ENCODE results near the gene PTTG1IP. TPM values are rescaled to one million over a fixed set of nuclear protein-coding genes. Genes with fewer than 3 reads are reported as not detected.

Gene PTTG1IP
- total RNA-seq, 2 experiments from 2014 or later = 34.8 to 44.3 TPM

GRCh38 chr21:44828362-44829056 is 45.0 kb downstream of the PTTG1IP start:
- peak overlapping the region; percentile 61 for H3K27ac Mint-ChIP-seq
- H3K27me3 Mint-ChIP-seq = no peaks in the 10 kb centered on the region
- ChIA-PET POLR2A (no interaction called here), CTCF (interaction anchor here (0.6 to 1.4 kb wide), 4 partner anchors 9 to 51 kb away, joined by 3 read pairs; no protein-coding TSS in a partner anchor)
- intact Hi-C loops (cut with DNase I, micrococcal nuclease) = loop anchor here in 1 of 2 experiments (1.0 kb wide), 1 partner anchor 10 kb away; the partner anchor contains the start of gene SUMO3
- peaks cover 19% of the 10 kb centered on the region for H3K9me3 Mint-ChIP-seq (ENCODE audit: low read depth)
- ATAC-seq = no peak
- H3K4me3 Mint-ChIP-seq = no peak overlapping the region
- H3K36me3 Mint-ChIP-seq (ENCODE audit: low read depth) = peaks cover 7% of the 10 kb centered on the region
- DNase-seq = no peak
- H3K4me1 Mint-ChIP-seq = peaks cover 27% of the 10 kb centered on the region

- CTCF ChIA-PET = interaction anchor here (0.6 to 0.9 kb wide), 2 partner anchors 51 to 520 kb away, joined by 3 read pairs; no protein-coding TSS in a partner anchor
- no peaks in the 10 kb centered on the region for H3K27me3 Mint-ChIP-seq
- DNase-seq (no peak), ATAC-seq (no peak)
- peaks cover 25% of the 10 kb centered on the region for H3K9me3 Mint-ChIP-seq (ENCODE audit: low read depth)
- intact Hi-C loops (cut with DNase I, micrococcal nuclease) = no loop called here
- H3K4me3 Mint-ChIP-seq = no peak overlapping the region
- H3K36me3 Mint-ChIP-seq (ENCODE audit: low read depth) = peaks cover 5% of the 10 kb centered on the region
- H3K27ac Mint-ChIP-seq = no peak overlapping the region
- POLR2A ChIA-PET = interaction anchor here (0.7 kb wide), 1 partner anchor 29 kb away, joined by 3 read pairs; no protein-coding TSS in a partner anchor
- peaks cover 3% of the 10 kb centered on the region for H3K4me1 Mint-ChIP-seq
These were observed 50.3 kb downstream of the PTTG1IP start for GRCh38 chr21:44823179-44823660.

GRCh38 chr21:44822484-44823178 is 50.9 kb downstream of the PTTG1IP start:
- H3K4me3 Mint-ChIP-seq = no peak overlapping the region
- no peak overlapping the region for H3K27ac Mint-ChIP-seq
- ChIA-PET CTCF (interaction anchor here (0.9 kb wide), 1 partner anchor 52 kb away, joined by 3 read pairs; no protein-coding TSS in a partner anchor), POLR2A (interaction anchor here (0.7 kb wide), 1 partner anchor 28 kb away, joined by 3 read pairs; no protein-coding TSS in a partner anchor)
- peaks cover 22% of the 10 kb centered on the region for H3K9me3 Mint-ChIP-seq (ENCODE audit: low read depth)
- ATAC-seq = no peak
- H3K27me3 Mint-ChIP-seq = no peaks in the 10 kb centered on the region
- intact Hi-C loops (cut with DNase I, micrococcal nuclease) = no loop called here
- H3K36me3 Mint-ChIP-seq (ENCODE audit: low read depth) = peaks cover 2% of the 10 kb centered on the region
- DNase-seq = no peak
- peaks cover 2% of the 10 kb centered on the region for H3K4me1 Mint-ChIP-seq

GRCh38 chr21:44820851-44821250 is 52.6 kb downstream of the PTTG1IP start:
- Mint-ChIP-seq H3K36me3 (ENCODE audit: low read depth) (no peaks in the 10 kb centered on the region), H3K9me3 (ENCODE audit: low read depth) (peaks cover 17% of the 10 kb centered on the region), H3K4me1 (peaks cover 13% of the 10 kb centered on the region), H3K4me3 (no peak overlapping the region), H3K27ac (no peak overlapping the region), H3K27me3 (no peaks in the 10 kb centered on the region)
- ATAC-seq (no peak), DNase-seq (no peak)
- ChIA-PET CTCF (interaction anchor here (0.7 to 1.4 kb wide), 2 partner anchors 28 to 309 kb away, joined by 3 to 4 read pairs; no protein-coding TSS in a partner anchor), POLR2A (interaction anchor here (0.7 kb wide), 1 partner anchor 40 kb away, joined by 4 read pairs; no protein-coding TSS in a partner anchor)
- intact Hi-C loops (cut with DNase I, micrococcal nuclease) = no loop called here

- intact Hi-C loops (cut with DNase I, micrococcal nuclease) = loop anchor here in 1 of 2 experiments (5.0 to 10.0 kb wide), 3 partner anchors 53 to 1845 kb away; partner anchors contain the start of genes PKNOX1 and PTTG1IP
- no peaks in the 10 kb centered on the region for H3K27me3 Mint-ChIP-seq
- CTCF ChIA-PET = interaction anchor here (0.6 to 0.9 kb wide), 3 partner anchors 8 to 116 kb away, joined by 3 to 4 read pairs (median 3); no protein-coding TSS in a partner anchor
- peaks cover 2% of the 10 kb centered on the region for H3K36me3 Mint-ChIP-seq (ENCODE audit: low read depth)
- POLR2A ChIA-PET = no interaction called here
- H3K9me3 Mint-ChIP-seq (ENCODE audit: low read depth) = peaks cover 17% of the 10 kb centered on the region
- H3K4me1 Mint-ChIP-seq = peaks cover 15% of the 10 kb centered on the region
- H3K4me3 Mint-ChIP-seq = peak overlapping the region; percentile 49
- peak overlapping the region; percentile 67 for H3K27ac Mint-ChIP-seq
- DNase-seq = no peak
- ATAC-seq = no peak
These were observed 53.9 kb downstream of the PTTG1IP start for GRCh38 chr21:44819283-44820243.

- ATAC-seq (no peak), DNase-seq (no peak)
- H3K27me3 Mint-ChIP-seq = no peaks in the 10 kb centered on the region
- POLR2A ChIA-PET = no interaction called here
- CTCF ChIA-PET = no interaction called here
- peak overlapping the region; percentile 67 for H3K27ac Mint-ChIP-seq
- intact Hi-C loops (cut with DNase I, micrococcal nuclease) = loop anchor here (1.0 to 10.0 kb wide), 7 partner anchors 11 to 1844 kb away; partner anchors contain the start of genes PTTG1IP (in 2 of the 2) and PKNOX1 (in 1 of the 2)
- peak overlapping the region; percentile 69 for H3K4me3 Mint-ChIP-seq
- peaks cover 15% of the 10 kb centered on the region for H3K4me1 Mint-ChIP-seq
- H3K36me3 Mint-ChIP-seq (ENCODE audit: low read depth) = peaks cover 2% of the 10 kb centered on the region
- H3K9me3 Mint-ChIP-seq (ENCODE audit: low read depth) = peaks cover 15% of the 10 kb centered on the region
These were observed 54.9 kb downstream of the PTTG1IP start for GRCh38 chr21:44818640-44819011.

- Mint-ChIP-seq H3K4me3 (peak within 1 kb of the TSS; percentile 69), H3K4me1 (peaks cover 13% of the 10 kb centered on the region), H3K27ac (peak within 1 kb of the TSS; percentile 67), H3K36me3 (ENCODE audit: low read depth) (peaks cover 5% of the 10 kb centered on the region), H3K27me3 (no peaks in the 10 kb centered on the region), H3K9me3 (ENCODE audit: low read depth) (peaks cover 11% of the 10 kb centered on the region)
- DNase-seq (peak; percentile 90), ATAC-seq (peak; percentile 69)
- POLR2A ChIA-PET = interaction anchor here (0.6 to 1.0 kb wide), 3 partner anchors 56 to 99 kb away, joined by 3 to 10 read pairs (median 5); partner anchors contain the start of gene PTTG1IP
- intact Hi-C loops (cut with DNase I, micrococcal nuclease) = loop anchor here (1.0 to 10.0 kb wide), 14 partner anchors 11 to 1843 kb away; partner anchors contain the start of genes PTTG1IP (in 2 of the 2), CFAP410 (in 1 of the 2), LRRC3 (in 1 of the 2) and PCBP3 (in 1 of the 2)
- CTCF ChIA-PET = no interaction called here
These were observed 55.4 kb downstream of the PTTG1IP start, which contains the start of gene SUMO3 for GRCh38 chr21:44817914-44818639. Gene SUMO3 (minus strand): TSS chr21:44818062. CDS start chr21:44817968, 94 bp downstream.

GRCh38 chr21:44817506-44817880 is 56.0 kb downstream of the PTTG1IP start:
- Mint-ChIP-seq H3K4me1 (peaks cover 13% of the 10 kb centered on the region), H3K27ac (no peak overlapping the region), H3K36me3 (ENCODE audit: low read depth) (peaks cover 7% of the 10 kb centered on the region), H3K4me3 (peak overlapping the region; percentile 69), H3K9me3 (ENCODE audit: low read depth) (peaks cover 8% of the 10 kb centered on the region), H3K27me3 (no peaks in the 10 kb centered on the region)
- peak; percentile 92 for ATAC-seq
- POLR2A ChIA-PET = interaction anchor here (0.6 to 1.0 kb wide), 3 partner anchors 56 to 99 kb away, joined by 3 to 10 read pairs (median 5); partner anchors contain the start of gene PTTG1IP
- CTCF ChIA-PET = no interaction called here
- DNase-seq = peak; percentile 97
- intact Hi-C loops (cut with DNase I, micrococcal nuclease) = loop anchor here (1.0 to 10.0 kb wide), 10 partner anchors 16 to 1843 kb away; partner anchors contain the start of genes CFAP410 (in 1 of the 2), LRRC3 (in 1 of the 2), PCBP3 (in 1 of the 2) and PKNOX1 (in 1 of the 2)

GRCh38 chr21:44816761-44817505 is 56.6 kb downstream of the PTTG1IP start:
- DNase-seq = no peak

More at GRCh38 chr21:44816761-44817505, 56.6 kb downstream of the PTTG1IP start:
- ChIA-PET POLR2A (interaction anchor here (0.9 to 1.0 kb wide), 2 partner anchors 57 to 59 kb away, joined by 3 to 5 read pairs; partner anchors contain the start of gene PTTG1IP), CTCF (no interaction called here)
- Mint-ChIP-seq H3K36me3 (ENCODE audit: low read depth) (peaks cover 8% of the 10 kb centered on the region), H3K4me1 (peaks cover 13% of the 10 kb centered on the region), H3K27ac (no peak overlapping the region), H3K9me3 (ENCODE audit: low read depth) (peaks cover 2% of the 10 kb centered on the region), H3K4me3 (peak overlapping the region; percentile 70), H3K27me3 (no peaks in the 10 kb centered on the region)
- ATAC-seq = no peak
- intact Hi-C loops (cut with DNase I, micrococcal nuclease) = loop anchor here (1.0 to 10.0 kb wide), 10 partner anchors 16 to 1842 kb away; partner anchors contain the start of genes CFAP410 (in 1 of the 2), LRRC3 (in 1 of the 2), PCBP3 (in 1 of the 2) and PKNOX1 (in 1 of the 2)

Data from activated CD4-positive, alpha-beta T cell treated with anti-CD3 and anti-CD28 coated beads for 36 hours (primary cell).